BLaER1 (cell line): ENCODE measurements around the gene PLXNA3.

Source experiments
- H3K27ac ChIP-seq: shearing (Covaris generic); formaldehyde crosslinking; 2 replicates; pipeline ENCODE4 v1.8.1; 2022
- H3K27me3 ChIP-seq: shearing (Covaris generic); formaldehyde crosslinking; 2 replicates; pipeline ENCODE4 v1.8.1; 2022
- H3K36me3 ChIP-seq: shearing (Covaris generic); formaldehyde crosslinking; 2 replicates; pipeline ENCODE4 v1.8.1; 2022
- H3K4me1 ChIP-seq: shearing (Covaris generic); formaldehyde crosslinking; 2 replicates; pipeline ENCODE4 v1.8.1; 2022
- H3K4me2 ChIP-seq: shearing (Covaris generic); formaldehyde crosslinking; 2 replicates; pipeline ENCODE4 v1.8.1; 2022
- H3K4me3 ChIP-seq: shearing (Covaris generic); formaldehyde crosslinking; 2 replicates; pipeline ENCODE4 v1.8.1; 2022
- H3K9ac ChIP-seq: shearing (Covaris generic); formaldehyde crosslinking; 2 replicates; pipeline ENCODE4 v1.8.1; 2022
- H3K9me3 ChIP-seq: shearing (Covaris generic); formaldehyde crosslinking; 2 replicates; pipeline ENCODE4 v1.8.1; 2022
- H4K20me1 ChIP-seq: shearing (Covaris generic); formaldehyde crosslinking; 2 replicates; pipeline ENCODE4 v1.8.1; 2022
- Cebpa-rat ChIP-seq: shearing (Covaris generic); IDR thresholded peaks from 2 replicates; pipeline ENCODE4 v1.8.1; 2022

Gene PLXNA3

GRCh38 chrX:154506483-154507332 is 48.6 kb downstream of the PLXNA3 start:
- Histone ChIP-seq H3K36me3 (peaks cover 51% of the 10 kb centered on the region; the same call in 1 of the 2 replicates), H3K27me3 (peaks cover 44% of the 10 kb centered on the region), H3K4me1 (peaks cover 7% of the 10 kb centered on the region), H3K4me2 (no peak overlapping the region), H4K20me1 (no peaks in the 10 kb centered on the region), H3K9ac (no peak overlapping the region), H3K4me3 (no peak overlapping the region), H3K9me3 (peaks cover 43% of the 10 kb centered on the region), H3K27ac (no peak overlapping the region)
- TF ChIP-seq Cebpa-rat, result no peak

DNA sequence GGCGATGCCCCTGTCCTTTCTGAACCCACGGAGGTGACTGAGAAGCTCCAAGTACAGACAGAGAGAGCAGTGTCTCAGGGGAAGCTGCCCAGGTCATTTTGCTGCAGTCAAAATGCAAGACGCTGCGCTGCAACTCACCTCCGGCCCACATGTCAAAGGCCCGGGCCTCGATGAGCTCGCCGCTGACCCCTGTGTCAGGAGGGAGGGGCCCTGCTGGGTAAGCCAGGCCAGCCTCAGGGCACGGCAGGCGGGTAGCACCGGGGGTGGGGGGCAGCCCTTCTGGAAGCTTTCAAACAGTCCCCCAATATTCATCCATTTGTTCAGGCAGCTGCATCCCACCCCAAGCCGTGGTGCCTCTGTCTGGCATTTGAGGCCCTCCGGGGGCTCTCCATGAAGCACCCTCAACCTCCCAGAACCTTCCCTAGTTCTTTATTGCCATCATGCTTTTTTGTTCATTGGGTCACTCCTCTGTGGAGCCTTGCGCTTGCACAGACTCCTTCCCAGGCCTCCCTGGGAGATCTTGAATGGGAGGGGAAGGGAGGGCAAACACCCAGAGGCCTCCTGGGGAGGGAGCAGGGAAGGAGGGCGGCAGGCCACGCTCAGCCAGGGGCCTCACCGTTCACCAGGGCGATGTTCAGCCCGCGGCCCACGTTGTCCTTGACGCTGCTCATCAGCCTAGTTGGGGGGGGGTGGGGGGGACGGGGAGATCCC is 49.7 kb downstream of the PLXNA3 start:
- Histone ChIP-seq H3K27ac (no peak overlapping the region), H3K36me3 (peaks cover 58% of the 10 kb centered on the region; the same call in 1 of the 2 replicates), H3K4me2 (no peak overlapping the region), H3K4me1 (peaks cover 18% of the 10 kb centered on the region), H3K4me3 (no peak overlapping the region), H3K27me3 (peaks cover 39% of the 10 kb centered on the region), H3K9ac (no peak overlapping the region), H3K9me3 (peaks cover 43% of the 10 kb centered on the region), H4K20me1 (no peaks in the 10 kb centered on the region)
- no peak for TF ChIP-seq Cebpa-rat

DNA sequence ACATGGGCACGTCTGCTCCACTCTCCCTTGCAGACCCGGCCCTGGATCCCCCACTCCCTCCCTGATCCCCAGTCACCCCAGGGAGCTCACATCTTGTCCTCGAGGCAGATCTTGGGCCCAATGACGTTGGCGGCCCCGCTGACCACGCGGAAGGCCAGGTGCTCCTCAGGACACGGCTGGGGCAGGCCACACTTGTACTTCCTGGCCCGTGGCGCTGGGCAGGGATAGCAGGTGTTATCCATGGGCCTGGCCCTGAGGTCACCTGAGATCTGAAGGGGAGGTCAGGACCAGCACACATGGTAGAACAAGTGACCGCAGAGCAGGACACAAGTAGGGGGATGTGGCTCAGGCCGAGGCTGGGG is 50.3 kb downstream of the PLXNA3 start:
- Histone ChIP-seq H3K9ac (no peak overlapping the region), H3K4me2 (no peak overlapping the region), H3K4me1 (peaks cover 23% of the 10 kb centered on the region), H3K9me3 (peaks cover 43% of the 10 kb centered on the region), H3K4me3 (no peak overlapping the region), H3K27ac (no peak overlapping the region), H4K20me1 (no peaks in the 10 kb centered on the region), H3K27me3 (peaks cover 37% of the 10 kb centered on the region), H3K36me3 (peaks cover 58% of the 10 kb centered on the region; the same call in 1 of the 2 replicates)
- no peak for TF ChIP-seq Cebpa-rat

GRCh38 chrX:154509455-154509854 is 51.4 kb downstream of the PLXNA3 start:
- H3K9me3 ChIP-seq, result peaks cover 43% of the 10 kb centered on the region
- H3K4me1 ChIP-seq, result peaks cover 29% of the 10 kb centered on the region
- H3K4me2 ChIP-seq, result no peak overlapping the region
- H3K4me3 ChIP-seq, result no peak overlapping the region
- no peaks in the 10 kb centered on the region for H4K20me1 ChIP-seq
- no peak overlapping the region for H3K9ac ChIP-seq
- H3K36me3 ChIP-seq, result peaks cover 58% of the 10 kb centered on the region; the same call in 1 of the 2 replicates
- no peak for TF ChIP-seq Cebpa-rat
- H3K27ac ChIP-seq, result no peak overlapping the region
- H3K27me3 ChIP-seq, result peaks cover 37% of the 10 kb centered on the region

GRCh38 chrX:154511761-154512160 is 53.7 kb downstream of the PLXNA3 start:
- peak overlapping the region; percentile 52 for H3K4me2 ChIP-seq
- peaks cover 40% of the 10 kb centered on the region for H3K4me1 ChIP-seq
- H3K4me3 ChIP-seq, result no peak overlapping the region
- H3K36me3 ChIP-seq, result peaks cover 39% of the 10 kb centered on the region; the same call in 1 of the 2 replicates
- H3K9ac ChIP-seq, result no peak overlapping the region
- peaks cover 41% of the 10 kb centered on the region for H3K9me3 ChIP-seq
- no peak for TF ChIP-seq Cebpa-rat
- H3K27me3 ChIP-seq, result peaks cover 31% of the 10 kb centered on the region
- H3K27ac ChIP-seq, result peak overlapping the region; percentile 58
- no peaks in the 10 kb centered on the region for H4K20me1 ChIP-seq

DNA sequence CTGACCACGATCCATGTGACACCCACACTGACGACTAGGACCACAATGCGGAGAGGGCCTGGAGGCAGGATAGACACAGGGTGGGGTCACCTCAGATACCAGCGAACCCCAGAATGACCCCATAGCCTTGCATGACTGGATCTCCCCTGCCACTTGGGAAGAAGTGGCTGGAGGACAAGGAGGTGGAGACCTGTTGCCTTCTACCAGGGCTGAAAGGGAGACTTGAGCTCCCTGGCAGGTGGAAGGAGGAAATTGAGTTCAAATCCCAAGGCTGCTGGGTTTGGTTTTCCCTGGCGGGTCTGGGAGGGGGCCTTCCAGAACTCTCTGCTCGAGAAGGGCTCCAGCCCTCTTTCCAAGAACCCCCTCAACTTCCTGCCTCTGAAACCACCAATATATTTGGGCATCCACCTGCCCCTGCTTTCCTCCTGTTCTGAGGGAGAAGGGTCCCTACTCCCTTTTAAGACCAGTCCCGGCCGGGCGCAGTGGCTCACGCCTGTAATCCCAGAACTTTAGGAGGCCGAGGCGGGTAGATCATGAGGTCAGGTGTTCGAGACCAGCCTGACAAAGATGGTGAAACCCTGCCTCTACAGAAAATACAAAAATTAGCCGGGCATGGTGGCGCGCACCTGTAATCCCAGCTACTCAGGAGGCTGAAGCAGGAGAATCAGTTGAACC is 54.9 kb downstream of the PLXNA3 start:
- H3K9ac ChIP-seq, result no peak overlapping the region
- H4K20me1 ChIP-seq, result no peaks in the 10 kb centered on the region
- H3K36me3 ChIP-seq, result peaks cover 27% of the 10 kb centered on the region; the same call in 1 of the 2 replicates
- no peak overlapping the region for H3K27ac ChIP-seq
- H3K4me3 ChIP-seq, result no peak overlapping the region
- peaks cover 44% of the 10 kb centered on the region for H3K4me1 ChIP-seq
- peaks cover 33% of the 10 kb centered on the region for H3K9me3 ChIP-seq
- peaks cover 41% of the 10 kb centered on the region for H3K27me3 ChIP-seq
- TF ChIP-seq Cebpa-rat, result no peak
- no peak overlapping the region for H3K4me2 ChIP-seq

- no peak for TF ChIP-seq Cebpa-rat
- Histone ChIP-seq H3K36me3 (peaks cover 23% of the 10 kb centered on the region; the same call in 1 of the 2 replicates), H3K4me3 (no peak overlapping the region), H3K9ac (no peak overlapping the region), H3K4me1 (peaks cover 44% of the 10 kb centered on the region), H4K20me1 (no peaks in the 10 kb centered on the region), H3K9me3 (peaks cover 32% of the 10 kb centered on the region), H3K27ac (no peak overlapping the region), H3K27me3 (peaks cover 45% of the 10 kb centered on the region), H3K4me2 (no peak overlapping the region)
These were observed 55.6 kb downstream of the PLXNA3 start for GRCh38 chrX:154513716-154514115.

DNA sequence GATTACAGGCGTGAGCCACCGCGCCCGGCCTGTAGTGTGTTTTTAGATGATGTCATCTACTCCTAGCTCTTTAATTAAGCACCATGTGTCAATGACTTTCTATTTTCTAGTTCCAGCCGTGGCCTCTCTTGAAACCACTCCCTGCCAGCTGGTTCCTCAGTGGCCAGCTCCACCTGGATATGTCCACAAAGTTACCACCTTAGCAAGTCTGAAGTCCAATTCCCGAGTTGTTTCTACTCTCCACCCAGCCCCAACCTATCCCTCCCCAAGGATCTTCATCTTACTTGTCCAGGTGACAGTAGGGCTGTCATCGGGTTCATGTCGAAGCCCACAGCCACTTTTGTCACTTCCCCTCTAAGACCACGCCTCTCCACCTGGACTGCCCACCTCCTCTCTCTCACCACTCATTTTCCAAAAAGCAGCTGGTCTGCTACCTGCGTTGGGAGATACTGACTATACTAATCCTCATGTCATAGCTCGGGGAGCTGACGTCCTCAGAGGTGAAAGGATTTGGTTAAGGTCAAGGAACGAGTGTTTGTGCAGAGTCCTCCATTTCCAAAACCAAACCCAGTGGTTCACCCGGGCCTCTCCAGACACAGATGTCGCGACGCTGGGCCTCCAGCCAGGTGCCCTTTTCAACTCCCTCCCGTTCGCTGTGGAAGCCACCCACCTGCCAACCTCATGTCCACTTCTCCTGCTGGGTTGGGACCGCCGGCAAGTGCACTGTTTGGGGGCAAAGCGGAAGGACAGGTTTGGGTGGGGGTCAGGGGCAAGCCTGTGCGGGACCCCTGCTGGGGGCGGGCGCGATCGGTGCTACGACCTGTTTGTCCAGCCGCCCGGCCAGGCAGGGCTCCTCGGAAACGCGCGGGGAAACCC is 57.2 kb downstream of the PLXNA3 start:
- H3K27ac ChIP-seq, result peak overlapping the region; percentile 90
- H3K36me3 ChIP-seq, result peaks cover 9% of the 10 kb centered on the region; the same call in 1 of the 2 replicates
- H4K20me1 ChIP-seq, result no peaks in the 10 kb centered on the region
- peaks cover 36% of the 10 kb centered on the region for H3K27me3 ChIP-seq
- 0 out of 2 replicates have a peak, but pooled peaks cover 18% of the 10 kb centered on the region for H3K9me3 ChIP-seq
- H3K9ac ChIP-seq, result peak overlapping the region; percentile 90
- no peak for TF ChIP-seq Cebpa-rat
- peaks cover 44% of the 10 kb centered on the region for H3K4me1 ChIP-seq
- H3K4me3 ChIP-seq, result peak overlapping the region; percentile 76
- peak overlapping the region; percentile 74 for H3K4me2 ChIP-seq
